SJCRH30 (cell line): ENCODE data around the gene MYLK4. TPM values are rescaled to one million over a fixed set of nuclear protein-coding genes. Genes with fewer than 3 reads are reported as not detected.
"Not testable (repeated sequence)": the region's sequence is repeated elsewhere in the genome, so short reads cannot be mapped to it uniquely, and the experiment has no call there.

Experiments used
- DNase-seq, 2 experiments: peaks; one replicate each; pipeline ENCODE4 v3.0.0-alpha.2; 2015 to 2020
- H3K27ac ChIP-seq: fragments of 250-450 bp; sonication (Bioruptor Pico); 2 replicates; pipeline ENCODE4 v1.5.1; 2020; ENCODE audit warnings: mild to moderate bottlenecking, moderate library complexity
- H3K27me3 ChIP-seq: fragments of 250-450 bp; sonication (Bioruptor Pico); 2 replicates; pipeline ENCODE4 v1.5.1; 2020; ENCODE audit warnings: mild to moderate bottlenecking, moderate library complexity
- H3K36me3 ChIP-seq: fragments of 250-450 bp; sonication (Bioruptor Pico); 2 replicates; pipeline ENCODE4 v1.5.1; 2020; ENCODE audit warnings: mild to moderate bottlenecking, moderate library complexity
- H3K4me1 ChIP-seq: fragments of 250-450 bp; sonication (Bioruptor Pico); 2 replicates; pipeline ENCODE4 v1.5.1; 2020; ENCODE audit warnings: mild to moderate bottlenecking, moderate library complexity
- H3K4me3 ChIP-seq: fragments of 250-450 bp; sonication (Bioruptor Pico); 2 replicates; pipeline ENCODE4 v1.5.1; 2020; ENCODE audit warnings: mild to moderate bottlenecking, moderate library complexity
- H3K9me3 ChIP-seq: fragments of 250-450 bp; sonication (Bioruptor Pico); replicated peaks from 2 replicates; pipeline ENCODE4 v1.5.1; 2020; ENCODE audit warnings: mild to moderate bottlenecking, moderate library complexity
- total RNA-seq: library from RNA; depleted of rRNA; stranded (reverse); fragments of >200 nt; shearing (Covaris generic); gene quantifications from 2 replicates; pipeline ENCODE4 v1.2.3, GENCODE V29; 2014

The MYLK4 gene
- total RNA-seq, 1 experiment from 2014 or later = 3.0 TPM

DNA sequence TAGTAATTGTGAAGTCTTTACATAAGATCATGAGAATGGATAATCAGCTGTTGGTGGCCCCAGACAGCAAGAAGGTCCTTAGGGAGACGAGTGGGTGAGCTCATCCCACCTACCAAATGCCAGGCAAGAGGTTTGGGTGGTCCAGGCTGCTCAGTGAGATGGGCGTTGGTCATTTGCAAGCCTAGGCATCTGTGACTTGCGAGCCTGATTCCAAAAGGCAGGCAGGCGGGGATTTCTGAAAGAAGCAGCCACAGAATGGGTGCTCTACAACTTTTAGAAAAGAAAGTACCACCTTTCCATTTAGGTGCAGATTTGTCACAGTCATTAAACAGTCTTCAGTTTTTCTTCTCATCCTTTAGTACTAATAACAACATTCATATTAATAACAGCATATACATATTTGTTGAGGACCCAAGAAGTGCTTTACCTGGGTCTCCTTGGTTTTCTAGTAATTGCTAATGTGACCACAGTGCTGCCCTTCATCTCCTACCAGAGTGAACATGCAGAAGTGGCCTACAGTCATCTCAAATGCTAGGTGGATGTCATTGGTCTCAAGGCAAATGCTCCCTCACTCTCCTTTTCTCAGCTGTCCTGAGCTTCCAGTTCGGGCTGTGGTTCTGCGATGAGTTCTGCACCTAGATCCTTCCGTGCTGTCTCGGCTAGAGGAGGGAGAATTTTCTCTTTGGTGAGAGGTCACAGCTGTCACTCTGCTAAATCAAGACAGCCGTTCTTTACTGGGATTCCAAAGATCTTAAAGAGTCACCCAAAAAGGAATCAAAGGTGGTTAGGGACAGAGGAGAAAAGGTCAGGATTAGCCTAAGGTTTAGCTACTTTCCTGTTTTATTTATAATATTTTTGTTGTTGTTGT, 17.2 kb upstream of the MYLK4 start:
- DNase-seq = peak in 1 of 2 experiments; percentile 40
- peak overlapping the region; percentile 44 for H3K27ac ChIP-seq
- peaks cover 25% of the 10 kb centered on the region for H3K36me3 ChIP-seq
- H3K9me3 ChIP-seq = no peaks in the 10 kb centered on the region
- H3K4me3 ChIP-seq = peak overlapping the region; percentile 75
- peaks cover 24% of the 10 kb centered on the region for H3K4me1 ChIP-seq
- no peaks in the 10 kb centered on the region for H3K27me3 ChIP-seq

DNA sequence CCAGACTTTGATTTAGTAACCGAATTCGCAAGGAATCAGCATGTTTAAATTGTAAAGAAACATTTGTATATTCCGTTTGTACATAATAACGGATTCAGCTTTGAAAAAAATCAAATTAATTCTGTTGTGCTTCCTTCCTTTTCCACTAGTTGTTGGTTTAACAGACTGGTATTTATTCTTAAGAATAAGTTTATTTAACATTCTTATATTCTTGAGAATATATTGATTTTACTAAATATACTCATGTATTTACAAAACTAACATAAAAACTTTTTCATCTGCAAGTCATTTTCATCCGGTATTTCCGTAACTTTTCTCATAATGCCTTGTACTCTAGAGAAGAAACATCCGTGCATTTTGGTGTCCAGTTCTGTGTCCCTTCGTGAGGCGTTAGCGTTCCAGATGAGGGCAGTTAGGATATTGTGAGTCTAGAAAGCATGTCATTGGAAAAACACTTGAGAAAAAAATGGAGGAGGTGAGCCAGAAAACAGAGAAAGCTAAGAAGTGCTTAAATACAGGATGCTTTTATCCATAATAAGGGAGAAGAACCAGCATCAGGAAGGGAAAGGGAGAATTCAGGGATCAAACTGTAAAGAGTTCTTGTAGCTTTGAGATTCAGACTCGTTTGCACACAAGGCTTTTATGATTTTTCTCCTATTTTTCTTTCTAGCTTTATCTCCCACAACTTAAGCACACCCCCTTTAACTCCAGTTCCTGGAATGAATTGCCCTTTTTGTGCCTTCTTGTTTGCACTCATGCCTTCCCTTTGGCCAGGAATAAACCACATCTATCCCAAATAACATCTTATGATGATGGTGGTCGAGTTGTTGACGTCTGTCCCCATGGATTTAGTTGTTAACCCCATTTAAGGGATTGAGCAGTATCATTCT, 16.3 kb upstream of the MYLK4 start:
- H3K27ac ChIP-seq = peak overlapping the region; percentile 44
- H3K9me3 ChIP-seq = no peaks in the 10 kb centered on the region
- peaks cover 16% of the 10 kb centered on the region for H3K36me3 ChIP-seq
- DNase-seq = peak in 1 of 2 experiments; percentile 38
- peaks cover 22% of the 10 kb centered on the region for H3K4me1 ChIP-seq
- H3K27me3 ChIP-seq = no peaks in the 10 kb centered on the region
- H3K4me3 ChIP-seq = peak overlapping the region; percentile 75

DNA sequence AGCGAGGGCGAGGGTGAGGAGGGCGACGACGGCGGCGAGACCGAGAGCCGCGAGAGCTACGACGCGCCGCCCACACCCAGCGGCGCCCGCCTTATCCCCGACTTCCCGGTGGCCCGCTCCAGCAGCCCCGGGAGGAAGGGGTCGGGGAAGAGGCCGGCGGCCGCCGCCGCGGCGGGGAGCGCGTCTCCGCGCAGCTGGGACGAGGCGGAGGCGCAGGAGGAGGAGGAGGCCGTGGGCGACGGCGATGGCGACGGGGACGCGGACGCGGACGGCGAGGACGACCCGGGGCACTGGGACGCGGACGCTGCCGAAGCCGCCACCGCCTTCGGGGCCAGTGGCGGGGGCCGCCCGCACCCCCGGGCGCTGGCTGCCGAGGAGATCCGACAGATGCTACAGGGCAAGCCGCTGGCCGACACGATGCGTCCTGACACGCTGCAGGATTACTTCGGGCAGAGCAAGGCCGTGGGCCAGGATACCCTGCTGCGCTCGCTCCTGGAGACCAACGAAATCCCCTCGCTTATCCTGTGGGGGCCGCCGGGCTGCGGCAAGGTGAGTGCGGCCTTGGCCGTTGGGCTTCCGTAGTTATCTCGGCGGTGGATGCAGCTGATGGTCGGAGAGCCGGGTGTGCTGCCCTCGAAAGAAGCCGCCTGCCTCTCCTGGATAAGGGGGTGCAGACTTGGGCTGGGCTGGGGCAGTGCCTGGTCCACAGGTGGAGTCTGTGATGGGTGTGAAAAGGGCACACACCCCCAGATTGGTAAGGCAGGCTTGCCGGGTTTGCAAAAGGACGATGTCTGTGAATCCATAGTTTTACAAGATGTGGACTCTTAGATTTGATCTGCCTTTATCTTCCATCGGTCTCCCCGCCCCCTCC, 15.4 kb upstream of the MYLK4 start:
- peak overlapping the region; percentile 75 for H3K4me3 ChIP-seq
- peak in 1 of 2 experiments; percentile 30 for DNase-seq
- peak overlapping the region; percentile 44; the same call in 1 of the 2 replicates for H3K27ac ChIP-seq
- H3K4me1 ChIP-seq = peaks cover 14% of the 10 kb centered on the region
- H3K36me3 ChIP-seq = peaks cover 11% of the 10 kb centered on the region
- H3K27me3 ChIP-seq = no peaks in the 10 kb centered on the region
- no peaks in the 10 kb centered on the region for H3K9me3 ChIP-seq

DNA sequence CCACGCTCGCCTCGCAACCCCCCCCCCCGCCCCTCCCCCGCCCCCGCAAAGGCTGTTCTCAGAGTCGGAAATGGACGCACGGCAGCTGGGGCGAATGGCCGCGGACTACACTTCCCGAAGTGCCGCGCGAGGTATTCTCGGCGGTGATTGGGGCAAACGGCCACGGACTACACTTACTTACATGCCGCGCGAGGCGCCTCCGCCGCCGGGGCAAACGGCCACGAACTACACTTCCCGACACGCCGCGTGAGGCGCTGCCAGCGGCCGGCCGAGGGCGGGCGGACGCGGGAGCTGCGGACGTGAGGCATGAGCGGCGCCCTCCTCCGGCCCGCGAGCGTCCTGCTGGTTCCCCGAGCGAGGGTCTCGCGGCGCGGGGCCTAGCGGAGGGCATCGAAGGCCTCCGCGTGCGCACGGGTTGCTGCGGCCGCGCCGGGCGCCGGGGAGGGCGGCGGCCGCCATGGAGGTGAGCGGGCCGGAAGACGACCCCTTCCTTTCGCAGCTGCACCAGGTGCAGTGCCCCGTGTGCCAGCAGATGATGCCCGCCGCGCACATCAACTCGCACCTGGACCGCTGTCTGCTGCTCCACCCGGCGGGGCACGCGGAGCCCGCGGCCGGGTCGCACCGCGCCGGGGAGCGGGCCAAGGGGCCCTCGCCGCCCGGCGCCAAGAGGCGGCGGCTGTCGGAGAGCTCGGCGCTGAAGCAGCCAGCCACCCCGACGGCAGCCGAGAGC, 14.6 kb upstream of the MYLK4 start, which contains the start of gene WRNIP1:
TSS of gene WRNIP1 (plus strand) at position 228 of the 730 bp plus-strand sequence. CDS start at position 458, 230 bp downstream.
- peak; percentile 96 for DNase-seq
- Histone ChIP-seq H3K9me3 (no peaks in the 10 kb centered on the region), H3K4me1 (peaks cover 8% of the 10 kb centered on the region; the same call in 1 of the 2 replicates), H3K27me3 (no peaks in the 10 kb centered on the region), H3K36me3 (peaks cover 11% of the 10 kb centered on the region), H3K27ac (peak within 1 kb of the TSS; percentile 58), H3K4me3 (peak within 1 kb of the TSS; percentile 75)

DNA sequence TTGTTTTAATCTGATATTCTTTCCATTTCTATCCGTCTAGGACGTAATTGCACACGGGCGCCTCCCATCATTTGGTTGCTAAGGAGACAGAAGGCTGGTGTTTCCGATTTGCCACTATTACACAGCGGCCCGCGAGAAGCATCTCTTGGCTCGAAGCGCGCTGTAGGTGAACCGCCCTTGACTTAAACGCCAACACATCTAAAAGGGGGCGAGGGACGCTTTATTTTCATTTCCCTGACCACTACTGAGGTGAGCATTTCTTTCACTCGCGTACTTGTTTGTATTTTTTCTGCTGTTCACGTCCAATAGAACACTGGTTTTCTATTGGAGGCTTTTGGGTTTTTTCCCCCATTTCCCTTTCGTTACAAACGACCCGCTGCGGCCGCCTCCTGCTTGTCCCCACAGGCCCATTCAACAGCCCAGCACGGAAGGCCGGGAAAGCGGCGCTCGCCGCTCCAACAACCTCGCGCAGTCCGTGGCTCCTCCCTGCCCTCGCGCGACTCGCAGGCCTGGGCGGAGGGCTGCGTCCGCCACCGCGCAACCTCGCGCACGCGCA, 14.0 kb upstream of the MYLK4 start:
- H3K4me1 ChIP-seq = peaks cover 4% of the 10 kb centered on the region; the same call in 1 of the 2 replicates
- H3K4me3 ChIP-seq = peak overlapping the region; percentile 58
- no peaks in the 10 kb centered on the region for H3K9me3 ChIP-seq
- H3K36me3 ChIP-seq = peaks cover 9% of the 10 kb centered on the region
- no peaks in the 10 kb centered on the region for H3K27me3 ChIP-seq
- peak overlapping the region; percentile 58 for H3K27ac ChIP-seq
- DNase-seq = peak; percentile 49 to 68

DNA sequence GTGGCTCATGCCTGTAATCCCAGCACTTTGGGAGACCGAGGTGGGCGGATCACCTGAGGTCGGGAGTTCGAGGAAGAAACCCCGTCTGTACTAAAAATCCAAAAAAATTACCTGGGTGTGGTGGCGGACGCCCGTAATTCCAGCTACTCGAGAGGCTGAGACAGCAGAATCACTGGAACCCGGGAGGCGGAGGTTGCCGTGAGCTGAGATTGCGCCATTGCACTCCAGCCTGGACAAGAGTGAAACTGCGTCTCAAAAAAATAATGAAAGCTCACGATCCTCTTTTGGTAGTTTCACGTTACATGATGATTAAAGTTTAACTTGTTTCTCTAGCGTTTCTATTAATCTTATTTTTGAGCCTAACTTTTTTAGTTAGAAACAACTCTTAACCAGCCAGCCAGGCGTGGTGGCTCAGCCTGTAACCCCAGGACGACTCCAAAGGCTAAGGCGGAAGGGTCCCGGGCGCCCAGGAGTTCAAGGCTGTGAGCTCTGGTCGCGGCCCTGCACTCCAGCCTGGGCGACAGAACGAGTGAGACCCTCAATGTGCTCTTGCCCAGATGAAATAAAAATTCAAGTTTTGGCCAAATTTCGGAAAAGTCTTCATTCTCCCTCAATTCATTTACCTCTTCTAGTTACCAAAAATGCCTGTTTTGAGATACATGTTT, 13.3 kb upstream of the MYLK4 start:
- Histone ChIP-seq H3K4me3 (peak overlapping the region; percentile 58), H3K36me3 (peaks cover 6% of the 10 kb centered on the region), H3K4me1 (peaks cover 2% of the 10 kb centered on the region; the same call in 1 of the 2 replicates), H3K27ac (peak overlapping the region; percentile 58), H3K9me3 (no peaks in the 10 kb centered on the region), H3K27me3 (no peaks in the 10 kb centered on the region)
- DNase-seq = peak in 1 of 2 experiments; percentile 18

DNA sequence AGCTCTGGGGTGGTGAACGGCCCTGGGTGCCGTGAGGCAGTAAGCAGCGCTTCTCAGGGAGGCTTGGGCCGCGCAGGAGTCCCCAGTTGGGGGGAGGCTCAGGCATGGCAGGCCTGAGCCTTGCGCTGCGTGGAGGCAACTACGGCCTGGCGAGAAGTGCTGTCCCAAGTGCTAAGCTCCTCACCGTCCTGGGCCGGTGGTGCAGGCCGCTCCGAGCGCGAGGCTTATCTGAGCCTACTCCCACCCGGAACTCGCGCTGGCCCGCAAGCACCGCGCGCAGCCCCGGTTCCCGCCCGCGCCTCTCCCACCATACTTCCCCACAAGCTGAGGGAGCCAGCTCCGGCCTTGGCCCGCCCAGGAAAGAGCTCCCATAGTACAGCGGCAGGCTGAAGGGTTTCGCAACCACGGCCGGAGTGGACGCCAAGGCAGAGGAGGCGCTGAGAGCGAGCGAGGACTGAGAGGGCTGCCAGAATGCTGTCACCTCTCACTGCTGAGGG, 12.7 kb upstream of the MYLK4 start:
- DNase-seq = no peak
- H3K4me3 ChIP-seq = no peak overlapping the region
- H3K27ac ChIP-seq = no peak overlapping the region
- no peaks in the 10 kb centered on the region for H3K27me3 ChIP-seq
- H3K36me3 ChIP-seq = peaks cover 2% of the 10 kb centered on the region
- no peaks in the 10 kb centered on the region; the same call in 1 of the 2 replicates for H3K4me1 ChIP-seq
- H3K9me3 ChIP-seq = no peaks in the 10 kb centered on the region

DNA sequence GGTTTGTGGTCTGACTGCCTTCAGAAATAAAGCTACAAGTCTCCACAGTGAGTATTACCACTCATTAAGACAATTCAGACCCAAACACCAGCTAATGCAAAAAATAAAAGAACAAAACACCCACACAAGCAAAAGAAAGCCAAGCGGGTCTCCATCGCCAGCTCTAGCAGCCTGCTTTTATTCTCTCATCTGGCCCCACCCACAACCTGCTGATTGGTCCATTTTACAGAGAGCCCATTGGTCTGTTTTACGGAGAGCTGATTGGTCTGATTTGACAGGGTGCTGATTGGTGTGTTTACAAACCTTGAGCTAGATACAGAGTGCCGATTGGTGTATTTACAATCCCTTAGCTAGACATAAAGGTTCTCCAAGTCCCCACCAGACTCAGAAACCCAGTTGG, 12.1 kb upstream of the MYLK4 start:
- H3K27ac ChIP-seq, DNase-seq, H3K9me3 ChIP-seq, H3K4me1 ChIP-seq, H3K4me3 ChIP-seq, H3K27me3 ChIP-seq, H3K36me3 ChIP-seq: not testable (repeated sequence)

DNA sequence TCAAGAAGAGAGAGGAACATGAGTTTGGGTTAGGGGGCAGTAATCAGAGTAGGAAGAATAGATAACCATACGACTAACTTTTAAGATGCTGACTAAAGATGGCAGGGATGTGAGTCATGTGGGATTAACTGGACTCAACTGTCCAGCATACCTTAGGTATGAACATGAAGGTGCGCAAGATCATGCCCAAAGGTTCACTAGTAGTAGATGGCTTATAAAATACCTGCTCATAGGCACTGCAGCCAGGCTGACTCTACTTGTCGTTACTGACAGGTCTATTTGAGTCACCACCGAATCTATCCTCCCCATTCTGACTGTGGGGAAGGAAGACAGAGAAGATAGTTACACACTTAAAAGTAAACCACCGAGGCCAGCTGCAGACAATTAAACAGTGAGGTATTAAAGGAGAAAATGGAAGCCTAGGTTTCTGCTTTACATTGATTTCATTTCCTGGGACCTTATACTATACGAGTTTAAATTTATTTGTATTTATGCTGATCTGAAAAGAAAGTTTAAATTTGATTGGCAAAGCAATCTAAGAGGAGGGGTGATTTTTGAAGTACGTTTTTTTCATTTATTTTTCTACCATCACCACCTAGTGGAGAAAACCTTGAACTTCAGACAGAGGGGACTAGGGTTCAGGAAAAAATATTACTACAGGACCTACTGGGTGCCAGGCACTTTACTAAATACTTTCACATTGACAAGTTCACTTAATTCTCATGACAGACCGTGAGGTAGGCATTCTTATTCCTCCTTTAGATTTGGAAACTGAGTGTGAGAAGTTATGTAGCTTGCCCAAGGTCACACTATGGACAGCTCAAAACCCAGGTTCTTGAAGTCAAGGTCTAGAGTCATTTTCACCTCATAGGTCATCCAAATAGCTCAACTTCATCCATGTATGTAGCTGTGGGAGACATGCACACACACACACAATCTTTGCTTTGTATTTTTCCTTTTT, 10.4 kb upstream of the MYLK4 start:
- DNase-seq = no peak

DNA sequence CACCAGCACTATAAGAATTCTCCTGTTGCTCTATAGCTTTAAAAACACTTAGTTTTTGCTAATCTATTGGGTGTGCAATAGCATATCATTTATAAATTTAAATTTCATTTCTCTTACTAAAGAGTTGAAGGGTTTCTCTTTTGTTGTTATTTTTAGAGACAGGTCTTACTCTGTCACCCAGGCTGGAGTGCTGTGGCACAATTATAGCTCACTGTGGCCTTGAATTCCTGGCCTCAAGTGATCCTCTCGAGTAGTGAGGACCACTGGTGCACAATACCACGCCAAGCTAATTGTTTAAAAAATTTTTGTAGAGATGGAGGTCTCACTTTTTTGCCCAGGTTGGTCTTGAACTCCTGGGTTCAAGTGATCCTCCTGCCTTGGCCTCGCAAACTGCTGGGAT, 8.3 kb upstream of the MYLK4 start:
- H3K27ac ChIP-seq = no peak overlapping the region
- no peak overlapping the region for H3K4me3 ChIP-seq
- DNase-seq = no peak
- H3K9me3 ChIP-seq = no peaks in the 10 kb centered on the region
- no peaks in the 10 kb centered on the region for H3K36me3 ChIP-seq
- H3K27me3 ChIP-seq = no peaks in the 10 kb centered on the region
- no peaks in the 10 kb centered on the region for H3K4me1 ChIP-seq

More for the DNA sequence above, 10.4 kb upstream of the MYLK4 start:
- Histone ChIP-seq H3K36me3 (no peaks in the 10 kb centered on the region), H3K27ac (no peak overlapping the region), H3K4me1 (no peaks in the 10 kb centered on the region), H3K4me3 (no peak overlapping the region), H3K27me3 (no peaks in the 10 kb centered on the region), H3K9me3 (no peaks in the 10 kb centered on the region)

DNA sequence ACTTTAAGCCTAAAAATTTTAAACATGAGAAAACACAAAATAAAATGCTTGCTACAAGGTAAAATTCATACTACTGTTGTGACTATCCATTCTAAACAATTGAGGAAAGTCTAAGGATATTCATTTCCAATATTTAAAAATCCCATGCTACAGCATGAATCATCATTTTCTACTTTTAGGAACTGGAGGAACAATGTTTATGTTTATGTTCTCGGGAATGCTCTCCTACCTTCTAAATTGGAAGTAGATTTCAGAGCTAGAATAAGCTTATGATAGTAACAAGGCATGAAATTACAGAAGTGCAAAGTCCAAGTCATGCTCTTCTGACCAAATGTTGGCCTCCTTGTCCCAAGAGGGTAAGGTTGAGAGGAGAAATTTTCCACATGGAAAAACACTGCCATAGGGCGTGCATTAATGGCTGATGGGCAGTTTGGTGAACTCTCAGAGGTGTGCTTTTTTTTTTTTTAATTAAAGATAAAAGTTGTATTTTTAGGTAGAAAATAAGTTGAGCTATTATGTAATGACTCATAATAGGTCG, 6.0 kb upstream of the MYLK4 start:
- no peak overlapping the region for H3K4me3 ChIP-seq
- no peak for DNase-seq
- H3K36me3 ChIP-seq = no peaks in the 10 kb centered on the region
- H3K9me3 ChIP-seq = no peaks in the 10 kb centered on the region
- H3K27me3 ChIP-seq = no peaks in the 10 kb centered on the region
- H3K4me1 ChIP-seq = peaks cover 12% of the 10 kb centered on the region; the same call in 1 of the 2 replicates
- no peak overlapping the region for H3K27ac ChIP-seq

DNA sequence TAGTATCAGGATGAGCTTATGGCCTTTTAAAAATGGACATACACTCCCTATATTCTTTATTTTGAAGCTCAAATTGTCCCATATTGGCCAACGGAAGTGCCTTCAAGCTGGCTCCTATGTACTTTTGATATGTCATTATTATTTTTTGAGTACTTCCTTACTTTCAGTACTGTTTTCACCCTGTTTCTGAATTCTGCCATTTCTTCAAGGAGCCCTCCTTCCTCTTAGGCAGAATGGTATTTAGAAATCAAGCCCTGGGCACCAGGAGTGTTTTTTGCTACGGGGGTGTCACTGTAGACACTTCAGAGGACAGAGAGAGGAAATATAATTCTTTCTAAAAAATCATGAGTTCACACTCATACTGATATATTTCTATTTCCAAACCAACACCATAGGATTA, 5.5 kb upstream of the MYLK4 start:
- Histone ChIP-seq H3K4me3 (no peak overlapping the region), H3K4me1 (peaks cover 17% of the 10 kb centered on the region), H3K36me3 (no peaks in the 10 kb centered on the region), H3K27ac (no peak overlapping the region), H3K27me3 (no peaks in the 10 kb centered on the region), H3K9me3 (no peaks in the 10 kb centered on the region)
- no peak for DNase-seq
